Natural killer cell treated with Interleukin-12 subunit alpha and Interleukin-12 subunit beta and Interleukin-15 and Interleukin-18, amount 100 ng/mL, for 72 hours (primary cell): ENCODE data around the gene SIPA1L3. TPM values are rescaled to one million over a fixed set of nuclear protein-coding genes. Genes with fewer than 3 reads are reported as not detected.
"Not testable (repeated sequence)": the region's sequence is repeated elsewhere in the genome, so short reads cannot be mapped to it uniquely, and the experiment has no call there.

Experiments
- ATAC-seq, 2 donors: fragments of 150-1000 bp; cut with Tn5 transposase in 1 of 2; sonication (Bioruptor Pico), chemical (Tn5 transposase) in 1 of 2; 2 replicates each; pipeline ENCODE4 v1.10.0; 2021
- DNase-seq: peaks from one replicate; pipeline ENCODE4 v3.0.0; 2022; ENCODE audit warnings: low spot score
- H3K27ac Mint-ChIP-seq, 2 donors: 1 replicate in 1 of 2; 2 replicates in 1 of 2; pipeline ENCODE4 v1.8.0; 2022; ENCODE audit warnings: mixed read lengths in 2 of 2, mild to moderate bottlenecking in 1 of 2, moderate library complexity in 1 of 2
- H3K27me3 Mint-ChIP-seq, 2 donors: 1 replicate in 1 of 2; 2 replicates in 1 of 2; pipeline ENCODE4 v1.8.0; 2022; ENCODE audit warnings: mixed read lengths in 2 of 2
- H3K36me3 Mint-ChIP-seq: one replicate; pipeline ENCODE4 v1.8.0; 2022; ENCODE audit warnings: mixed read lengths
- H3K4me1 Mint-ChIP-seq, 2 donors: 1 replicate in 1 of 2; 2 replicates in 1 of 2; pipeline ENCODE4 v1.8.0; 2022; ENCODE audit warnings: low read depth in 2 of 2, mixed read lengths in 2 of 2, mild to moderate bottlenecking in 1 of 2
- H3K4me3 Mint-ChIP-seq: one replicate; pipeline ENCODE4 v1.8.0; 2022; ENCODE audit warnings: mixed read lengths
- H3K9me3 Mint-ChIP-seq: 2 replicates; pipeline ENCODE4 v1.8.0; 2022; ENCODE audit warnings: mixed read lengths
- total RNA-seq, 2 donors: library from RNA; stranded (reverse); gene quantifications; one replicate each; pipeline ENCODE4 v1.2.3, GENCODE V29; 2022

SIPA1L3 gene
- total RNA-seq, 2 donors from 2014 or later, result 16.8 to 31.0 TPM

- ATAC-seq (peak; percentile 68 to 73), DNase-seq (no peak)
- H3K4me1 Mint-ChIP-seq, result peaks cover 14 to 18% of the 10 kb centered on the region in 2 donors
- no peak within 1 kb of the TSS for H3K27ac Mint-ChIP-seq
- H3K4me3 Mint-ChIP-seq, result peak within 1 kb of the TSS; percentile 18
- peaks cover 39 to 59% of the 10 kb centered on the region in 2 donors for H3K27me3 Mint-ChIP-seq
- H3K36me3 Mint-ChIP-seq, result peaks cover 9% of the 10 kb centered on the region
- no peaks in the 10 kb centered on the region for H3K9me3 Mint-ChIP-seq
Measured at GRCh38 chr19:38224014-38224862, 317.2 kb downstream of the SIPA1L3 start, which contains the start of gene DPF1. Gene DPF1, minus strand, starts transcription at chr19:38224222. Its CDS starts 80 bp downstream, at chr19:38224142.

- H3K9me3 Mint-ChIP-seq, H3K4me3 Mint-ChIP-seq, DNase-seq, H3K27ac Mint-ChIP-seq, H3K36me3 Mint-ChIP-seq, ATAC-seq: not testable (repeated sequence)
- peaks cover 14 to 18% of the 10 kb centered on the region in 2 donors for H3K4me1 Mint-ChIP-seq
- H3K27me3 Mint-ChIP-seq, result peaks cover 40 to 55% of the 10 kb centered on the region in 2 donors
Measured at GRCh38 chr19:38224863-38225218, 317.8 kb downstream of the SIPA1L3 start.

GRCh38 chr19:38227287-38228004 lies 320.4 kb downstream of the SIPA1L3 start:
- no peak overlapping the region for H3K4me3 Mint-ChIP-seq
- no peak overlapping the region for H3K27ac Mint-ChIP-seq
- DNase-seq (no peak), ATAC-seq (no peak)
- H3K9me3 Mint-ChIP-seq, result no peaks in the 10 kb centered on the region
- peaks cover 14 to 18% of the 10 kb centered on the region in 2 donors for H3K4me1 Mint-ChIP-seq
- H3K36me3 Mint-ChIP-seq, result peaks cover 9% of the 10 kb centered on the region
- peaks cover 43 to 65% of the 10 kb centered on the region in 2 donors for H3K27me3 Mint-ChIP-seq

- peaks cover 12 to 16% of the 10 kb centered on the region in 2 donors for H3K4me1 Mint-ChIP-seq
- peaks cover 7% of the 10 kb centered on the region for H3K36me3 Mint-ChIP-seq
- ATAC-seq (no peak), DNase-seq (no peak)
- H3K4me3 Mint-ChIP-seq, result no peak overlapping the region
- H3K27ac Mint-ChIP-seq, result no peak overlapping the region
- no peaks in the 10 kb centered on the region for H3K9me3 Mint-ChIP-seq
- peaks cover 41 to 60% of the 10 kb centered on the region in 2 donors for H3K27me3 Mint-ChIP-seq
Measured at GRCh38 chr19:38228005-38228377, 321.0 kb downstream of the SIPA1L3 start.

- Mint-ChIP-seq H3K4me3 (peak overlapping the region; percentile 53), H3K27ac (no peak overlapping the region), H3K36me3 (no peaks in the 10 kb centered on the region)
Measured at GRCh38 chr19:38228491-38229439, 321.8 kb downstream of the SIPA1L3 start.

GRCh38 chr19:38229585-38230073 lies 322.6 kb downstream of the SIPA1L3 start:
- Mint-ChIP-seq H3K9me3 (no peaks in the 10 kb centered on the region), H3K36me3 (no peaks in the 10 kb centered on the region), H3K4me3 (no peak overlapping the region), H3K27me3 (peaks cover 34 to 45% of the 10 kb centered on the region in 2 donors), H3K4me1 (peaks cover under 1 to 6% of the 10 kb centered on the region in 2 donors), H3K27ac (no peak overlapping the region)
- peak; percentile 86 to 89 for ATAC-seq
- DNase-seq, result no peak

More at GRCh38 chr19:38228491-38229439, 321.8 kb downstream of the SIPA1L3 start:
- no peak for DNase-seq
- H3K4me1 Mint-ChIP-seq, result peaks cover 6 to 10% of the 10 kb centered on the region in 2 donors
- H3K27me3 Mint-ChIP-seq, result peaks cover 35 to 52% of the 10 kb centered on the region in 2 donors
- H3K9me3 Mint-ChIP-seq, result no peaks in the 10 kb centered on the region
- ATAC-seq, result no peak

- peaks cover 33 to 44% of the 10 kb centered on the region in 2 donors for H3K27me3 Mint-ChIP-seq
- not testable (repeated sequence) for H3K27ac Mint-ChIP-seq, H3K4me1 Mint-ChIP-seq, ATAC-seq, H3K36me3 Mint-ChIP-seq, H3K9me3 Mint-ChIP-seq, H3K4me3 Mint-ChIP-seq, DNase-seq
Measured at GRCh38 chr19:38230506-38231133, 323.6 kb downstream of the SIPA1L3 start.

GRCh38 chr19:38231918-38232317 lies 324.9 kb downstream of the SIPA1L3 start:
- Mint-ChIP-seq H3K9me3 (no peaks in the 10 kb centered on the region), H3K27me3 (peaks cover 26 to 35% of the 10 kb centered on the region in 2 donors)

GRCh38 chr19:38233740-38234251 lies 326.8 kb downstream of the SIPA1L3 start:
- Mint-ChIP-seq H3K4me1 (no peaks in the 10 kb centered on the region), H3K4me3 (no peak overlapping the region), H3K27ac (no peak overlapping the region), H3K36me3 (no peaks in the 10 kb centered on the region), H3K9me3 (no peaks in the 10 kb centered on the region), H3K27me3 (peaks cover 23 to 34% of the 10 kb centered on the region in 2 donors)
- peak; percentile 66 to 75 for ATAC-seq
- peak; percentile 81 for DNase-seq

More at GRCh38 chr19:38231918-38232317, 324.9 kb downstream of the SIPA1L3 start:
- no peak overlapping the region for H3K4me3 Mint-ChIP-seq
- no peak overlapping the region for H3K27ac Mint-ChIP-seq
- H3K4me1 Mint-ChIP-seq, result no peaks in the 10 kb centered on the region
- DNase-seq (no peak), ATAC-seq (no peak)
- H3K36me3 Mint-ChIP-seq, result no peaks in the 10 kb centered on the region

- no peak overlapping the region for H3K27ac Mint-ChIP-seq
- ATAC-seq, result no peak
- H3K36me3 Mint-ChIP-seq, result no peaks in the 10 kb centered on the region
- no peak overlapping the region for H3K4me3 Mint-ChIP-seq
- H3K9me3 Mint-ChIP-seq, result no peaks in the 10 kb centered on the region
- no peak for DNase-seq
- no peaks in the 10 kb centered on the region for H3K4me1 Mint-ChIP-seq
- peaks cover 23 to 37% of the 10 kb centered on the region in 2 donors for H3K27me3 Mint-ChIP-seq
Measured at GRCh38 chr19:38234615-38235014, 327.6 kb downstream of the SIPA1L3 start.

GRCh38 chr19:38239816-38240215 lies 332.8 kb downstream of the SIPA1L3 start:
- DNase-seq (no peak), ATAC-seq (no peak)
- Mint-ChIP-seq H3K9me3 (no peaks in the 10 kb centered on the region), H3K4me3 (no peak overlapping the region), H3K27me3 (peaks cover 14 to 17% of the 10 kb centered on the region in 2 donors), H3K36me3 (no peaks in the 10 kb centered on the region), H3K4me1 (peaks cover 5% of the 10 kb centered on the region in 2 donors), H3K27ac (no peak overlapping the region)

- H3K27ac Mint-ChIP-seq, result peak overlapping the region in 1 of 2 donors; percentile 62
- no peaks in the 10 kb centered on the region for H3K36me3 Mint-ChIP-seq
- peaks cover 10% of the 10 kb centered on the region in 2 donors for H3K27me3 Mint-ChIP-seq
- peaks cover 5% of the 10 kb centered on the region in 2 donors for H3K4me1 Mint-ChIP-seq
- H3K9me3 Mint-ChIP-seq, result no peaks in the 10 kb centered on the region
- ATAC-seq, result no peak
- H3K4me3 Mint-ChIP-seq, result no peak overlapping the region
- no peak for DNase-seq
Measured at GRCh38 chr19:38243279-38243673, 336.3 kb downstream of the SIPA1L3 start.
